HepG2 (cell line): ENCODE measurements around the gene MSMO1. TPM values are rescaled to one million over a fixed set of nuclear protein-coding genes. Genes with fewer than 3 reads are reported as not detected.

Experiments
- AKNA ChIP-seq: sonication (generic); formaldehyde crosslinking; IDR thresholded peaks from 2 replicates; pipeline ENCODE4 v1.4.0; 2020; ENCODE audit warnings: missing genetic modification reagents, borderline replicate concordance
- ATF5 ChIP-seq: sonication (generic); formaldehyde crosslinking; IDR thresholded peaks from 2 replicates; pipeline ENCODE4 v1.4.0; 2020; ENCODE audit warnings: mild to moderate bottlenecking, low read depth, missing genetic modification reagents
- ATF7-NPFF ChIP-seq: sonication (generic); formaldehyde crosslinking; IDR thresholded peaks from 2 replicates; pipeline ENCODE4 v1.8.1; 2023; ENCODE audit warnings: mild to moderate bottlenecking, low read depth, missing genetic modification reagents, moderate library complexity
- HBP1 ChIP-seq: IDR thresholded peaks from 2 replicates; pipeline ENCODE4 v1.6.1; 2016; ENCODE audit warnings: low read depth, control low read depth
- KAT2B ChIP-seq: fragments of 150-350 bp; IDR thresholded peaks from 2 replicates; pipeline ENCODE4 v1.6.1; 2014; ENCODE audit warnings: low read depth, low read length, borderline replicate concordance
- MXD4 ChIP-seq: IDR thresholded peaks from 2 replicates; pipeline ENCODE4 v1.6.1; 2016; ENCODE audit warnings: mild to moderate bottlenecking, missing biosample characterization, missing genetic modification reagents
- MYNN ChIP-seq: sonication (generic); formaldehyde crosslinking; IDR thresholded peaks from 2 replicates; pipeline ENCODE4 v1.4.0; 2020; ENCODE audit warnings: mild to moderate bottlenecking, low read depth, missing genetic modification reagents
- RARA ChIP-seq: IDR thresholded peaks from 2 replicates; pipeline ENCODE4 v1.6.1; 2016; ENCODE audit warnings: missing genetic modification reagents, missing compliant biosample characterization
- RFX3 ChIP-seq: IDR thresholded peaks from 2 replicates; pipeline ENCODE4 v1.6.1; 2016; ENCODE audit warnings: missing biosample characterization, missing genetic modification reagents
- SCMH1 ChIP-seq: sonication (generic); formaldehyde crosslinking; IDR thresholded peaks from 2 replicates; pipeline ENCODE4 v1.9.0; 2021; ENCODE audit warnings: missing genetic modification reagents, mild to moderate bottlenecking, borderline replicate concordance
- SOX13 ChIP-seq, 3 experiments: fragments of 450-650 bp in 1 of 3; sonication (generic) in 1 of 3; formaldehyde crosslinking in 1 of 3; IDR thresholded peaks in 2 of 3; conservative IDR thresholded peaks in 1 of 3; 2 replicates each; pipeline versions ENCODE4 v1.5.0 to v1.6.1; 2016 to 2020; ENCODE audit warnings: antibody characterized with exemption in 1 of 3, mild to moderate bottlenecking in 1 of 3, missing compliant biosample characterization in 1 of 3, missing genetic modification reagents in 1 of 3, moderate library complexity in 1 of 3
- ZBTB14 ChIP-seq: sonication (generic); formaldehyde crosslinking; IDR thresholded peaks from 2 replicates; pipeline ENCODE4 v1.4.0; 2020; ENCODE audit warnings: missing genetic modification reagents
- ZNF234 ChIP-seq: sonication (generic); formaldehyde crosslinking; conservative IDR thresholded peaks from 2 replicates; pipeline ENCODE4 v1.5.1; 2020; ENCODE audit warnings: mild to moderate bottlenecking, missing genetic modification reagents
- ZNF331 ChIP-seq: sonication (generic); formaldehyde crosslinking; IDR thresholded peaks from 2 replicates; pipeline ENCODE4 v1.4.0; 2020; ENCODE audit warnings: missing genetic modification reagents
- ZNF614 ChIP-seq: IDR thresholded peaks from 2 replicates; pipeline ENCODE4 v1.6.1; 2018; ENCODE audit warnings: missing biosample characterization, missing genetic modification reagents, inconsistent platforms, borderline replicate concordance
- ZNF691 ChIP-seq: sonication (generic); formaldehyde crosslinking; IDR thresholded peaks from 2 replicates; pipeline ENCODE4 v1.4.0; 2020; ENCODE audit warnings: missing genetic modification reagents, low read depth, mild to moderate bottlenecking, borderline replicate concordance
- polyA plus RNA-seq, 8 experiments: library from polyadenylated mRNA; depleted of rRNA in 3 of 8; stranded (reverse) in 7 of 8; unstranded in 1 of 8; fragments of >200 nt; fragmentation: Illumina TruSeq in 4 of 8; extraction: Trizol in 4 of 8; gene quantifications; 2 replicates each; pipeline versions ENCODE4 v1.2.1 to v1.2.3, GENCODE V29; 2011 to 2016; ENCODE audit warnings: low read depth in 4 of 8, missing spikeins in 1 of 8, mixed read lengths in 1 of 8; ENCODE audit not compliant: insufficient read depth in 1 of 8
- total RNA-seq, 5 experiments: library from RNA; depleted of rRNA; stranded (reverse); fragments of >200 nt; fragmentation: Illumina TruSeq; extraction: Trizol; gene quantifications; 2 replicates each; pipeline ENCODE4 v1.2.3, GENCODE V29; 2016; ENCODE audit warnings: low read depth in 1 of 5

Gene MSMO1
- total and polyA plus RNA-seq, 2 of the 13 experiments (the other 11 are each of a cell fraction or from before 2014, with no cell fraction given) = 98.1 to 216 TPM

GRCh38 chr4:165378745-165379677 is 51.5 kb downstream of the MSMO1 start, which contains the start of gene CPE (continued):
- TF ChIP-seq ATF5 (CRISPR knock-in tag) = 0 out of 2 replicates have a peak, but pooled peaks have one; percentile 40
- TF ChIP-seq SOX13 (IDR thresholded peaks at IDR 0.05) = 0 out of 2 replicates have a peak, but pooled peaks have one; percentile 13
- TF ChIP-seq SOX13 (CRISPR knock-in tag; conservative IDR thresholded peaks at IDR 0.05 in 1 of 2, IDR thresholded peaks at IDR 0.05 in 1 of 2) = peak in 1 of 2 experiments; percentile 71; a peak in 2 of 4 replicates
- no peak for TF ChIP-seq KAT2B
- TF ChIP-seq ZNF331 (CRISPR knock-in tag) = peak; percentile 84
- no peak; the same call in 1 of the 2 replicates for TF ChIP-seq MXD4 (CRISPR knock-in tag)
- TF ChIP-seq MYNN = no peak
- TF ChIP-seq ZNF234 = no peak
- no peak for TF ChIP-seq RFX3 (CRISPR knock-in tag)
- TF ChIP-seq RARA = peak; percentile 44
- TF ChIP-seq SCMH1 = no peak
- peak; percentile 74 for TF ChIP-seq HBP1
- no peak; the same call in 1 of the 2 replicates for TF ChIP-seq AKNA (CRISPR knock-in tag)
- TF ChIP-seq ATF7-NPFF = peak; percentile 89
- TF ChIP-seq ZBTB14 = no peak
- peak; percentile 78; the same call in 1 of the 2 replicates for TF ChIP-seq ZNF614 (CRISPR knock-in tag)
- peak; percentile 91; the same call in 1 of the 2 replicates for TF ChIP-seq ZNF691 (CRISPR knock-in tag)
